HepG2 (cell line): ENCODE data around the gene PCBD2. TPM values are rescaled to one million over a fixed set of nuclear protein-coding genes. Genes with fewer than 3 reads are reported as not detected.

Experiments used
- KLF9 ChIP-seq: IDR thresholded peaks from 2 replicates; pipeline ENCODE4 v1.6.1; 2016; ENCODE audit warnings: low read depth
- NCOA2 ChIP-seq: sonication (generic); formaldehyde crosslinking; IDR thresholded peaks from 2 replicates; pipeline ENCODE4 v1.8.0; 2022; ENCODE audit warnings: inconsistent platforms
- PCBP2 ChIP-seq: fragments of 200-400 bp; formaldehyde crosslinking; optimal IDR thresholded peaks from 2 replicates; pipeline ENCODE3; 2018; ENCODE audit warnings: low read length, low read depth; ENCODE audit not compliant: poor library complexity, severe bottlenecking
- PHB2 ChIP-seq: fragments of 450-650 bp; IDR thresholded peaks from 2 replicates; pipeline ENCODE4 v1.6.1; 2018; ENCODE audit not compliant: partially characterized antibody
- RCOR2 ChIP-seq: IDR thresholded peaks from 2 replicates; pipeline ENCODE4 v1.6.1; 2016; ENCODE audit warnings: missing biosample characterization, missing genetic modification reagents
- SALL2 ChIP-seq: sonication (generic); formaldehyde crosslinking; IDR thresholded peaks from 2 replicates; pipeline ENCODE4 v1.8.1; 2023; ENCODE audit warnings: mild to moderate bottlenecking, missing genetic modification reagents, inconsistent platforms
- TBX2 ChIP-seq: sonication (generic); formaldehyde crosslinking; IDR thresholded peaks from 2 replicates; pipeline ENCODE4 v1.5.0; 2020; ENCODE audit warnings: missing genetic modification reagents, mild to moderate bottlenecking, borderline replicate concordance
- ZFX ChIP-seq: sonication (generic); formaldehyde crosslinking; IDR thresholded peaks from 2 replicates; pipeline ENCODE4 v1.4.0; 2020; ENCODE audit warnings: mild to moderate bottlenecking, low read depth, missing genetic modification reagents, moderate library complexity
- ZNF547 ChIP-seq: sonication (generic); formaldehyde crosslinking; IDR thresholded peaks from 2 replicates; pipeline ENCODE4 v1.5.1; 2020; ENCODE audit warnings: mild to moderate bottlenecking, missing genetic modification reagents
- polyA plus RNA-seq, 8 experiments: library from polyadenylated mRNA; depleted of rRNA in 3 of 8; stranded (reverse) in 7 of 8; unstranded in 1 of 8; fragments of >200 nt; fragmentation: Illumina TruSeq in 4 of 8; extraction: Trizol in 4 of 8; gene quantifications; 2 replicates each; pipeline versions ENCODE4 v1.2.1 to v1.2.3, GENCODE V29; 2011 to 2016; ENCODE audit warnings: low read depth in 4 of 8, missing spikeins in 1 of 8, mixed read lengths in 1 of 8; ENCODE audit not compliant: insufficient read depth in 1 of 8
- total RNA-seq, 5 experiments: library from RNA; depleted of rRNA; stranded (reverse); fragments of >200 nt; fragmentation: Illumina TruSeq; extraction: Trizol; gene quantifications; 2 replicates each; pipeline ENCODE4 v1.2.3, GENCODE V29; 2016; ENCODE audit warnings: low read depth in 1 of 5
- TF ChIP-seq, protein P1 (sequence below): sonication (generic); formaldehyde crosslinking; IDR thresholded peaks from 2 replicates; pipeline ENCODE4 v1.9.0; 2021; ENCODE audit warnings: missing genetic modification reagents, mild to moderate bottlenecking, borderline replicate concordance
- TF ChIP-seq, protein P2 (sequence below): sonication (generic); formaldehyde crosslinking; conservative IDR thresholded peaks from 2 replicates; pipeline ENCODE4 v1.4.0; 2020; ENCODE audit warnings: missing genetic modification reagents
- TF ChIP-seq, protein P3 (sequence below): sonication (generic); formaldehyde crosslinking; IDR thresholded peaks from 2 replicates; pipeline ENCODE4 v1.8.0; 2022; ENCODE audit warnings: mild to moderate bottlenecking, missing genetic modification reagents; ENCODE audit not compliant: insufficient replicate concordance
- TF ChIP-seq, protein P4 (sequence below): sonication (generic); formaldehyde crosslinking; IDR thresholded peaks from 2 replicates; pipeline ENCODE4 v1.4.0; 2020; ENCODE audit warnings: mild to moderate bottlenecking, missing genetic modification reagents
- TF ChIP-seq, protein P5 (sequence below): sonication (generic); formaldehyde crosslinking; IDR thresholded peaks from 2 replicates; pipeline ENCODE4 v1.4.0; 2020; ENCODE audit warnings: missing genetic modification reagents
- TF ChIP-seq, protein P6 (sequence below): sonication (generic); formaldehyde crosslinking; IDR thresholded peaks from 2 replicates; pipeline ENCODE4 v1.4.0; 2020; ENCODE audit warnings: missing genetic modification reagents

PCBD2 gene
- total and polyA plus RNA-seq, 2 of the 13 experiments (the other 11 are each of a cell fraction or from before 2014, with no cell fraction given), result 5.5 to 12.0 TPM

DNA sequence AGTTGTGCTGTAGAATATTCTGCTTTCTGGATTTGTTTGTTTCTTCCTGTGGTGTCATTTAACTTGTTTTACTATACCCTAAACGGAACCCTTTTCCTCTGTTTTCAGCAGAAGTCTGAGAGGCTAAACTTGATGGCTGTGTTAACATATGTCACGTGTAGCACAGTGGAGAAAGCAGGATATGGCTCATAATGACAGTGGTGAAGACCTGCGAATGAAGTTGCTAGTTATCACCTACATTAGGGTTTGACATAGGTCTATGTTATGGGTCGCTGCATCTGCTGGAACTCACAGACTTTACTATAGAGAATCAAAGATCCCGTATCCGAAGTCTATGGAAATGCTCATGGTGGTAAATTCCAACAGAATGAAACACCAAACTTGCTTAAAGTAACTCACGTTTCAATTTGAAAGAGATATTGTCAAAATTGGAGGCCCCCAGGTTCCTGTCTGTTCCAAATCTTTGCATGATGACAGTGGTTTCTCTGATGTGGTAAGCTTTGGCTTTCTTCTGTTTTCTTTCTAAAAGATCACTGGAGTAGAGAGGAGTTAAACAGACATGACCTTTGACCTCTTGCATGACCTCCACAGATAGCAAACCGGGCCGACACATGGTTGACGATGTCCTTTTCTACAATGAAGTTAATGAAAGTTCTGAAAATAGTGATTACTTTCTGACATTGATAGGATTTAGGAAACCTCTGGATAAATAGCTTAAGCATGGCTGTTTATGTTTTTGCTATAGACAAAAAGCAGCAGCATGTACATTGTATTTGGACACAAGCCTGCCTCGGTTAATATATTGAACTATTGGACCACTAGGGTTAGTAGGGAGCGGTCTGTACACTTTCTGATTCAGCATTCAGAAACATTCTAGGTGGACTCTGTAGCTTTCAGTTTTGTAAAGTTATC, 59.7 kb downstream of the PCBD2 start (continued):
- TF ChIP-seq, protein P1, sequence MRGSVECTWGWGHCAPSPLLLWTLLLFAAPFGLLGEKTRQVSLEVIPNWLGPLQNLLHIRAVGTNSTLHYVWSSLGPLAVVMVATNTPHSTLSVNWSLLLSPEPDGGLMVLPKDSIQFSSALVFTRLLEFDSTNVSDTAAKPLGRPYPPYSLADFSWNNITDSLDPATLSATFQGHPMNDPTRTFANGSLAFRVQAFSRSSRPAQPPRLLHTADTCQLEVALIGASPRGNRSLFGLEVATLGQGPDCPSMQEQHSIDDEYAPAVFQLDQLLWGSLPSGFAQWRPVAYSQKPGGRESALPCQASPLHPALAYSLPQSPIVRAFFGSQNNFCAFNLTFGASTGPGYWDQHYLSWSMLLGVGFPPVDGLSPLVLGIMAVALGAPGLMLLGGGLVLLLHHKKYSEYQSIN (CRISPR knock-in tag), result no peak
- TF ChIP-seq, protein P2, sequence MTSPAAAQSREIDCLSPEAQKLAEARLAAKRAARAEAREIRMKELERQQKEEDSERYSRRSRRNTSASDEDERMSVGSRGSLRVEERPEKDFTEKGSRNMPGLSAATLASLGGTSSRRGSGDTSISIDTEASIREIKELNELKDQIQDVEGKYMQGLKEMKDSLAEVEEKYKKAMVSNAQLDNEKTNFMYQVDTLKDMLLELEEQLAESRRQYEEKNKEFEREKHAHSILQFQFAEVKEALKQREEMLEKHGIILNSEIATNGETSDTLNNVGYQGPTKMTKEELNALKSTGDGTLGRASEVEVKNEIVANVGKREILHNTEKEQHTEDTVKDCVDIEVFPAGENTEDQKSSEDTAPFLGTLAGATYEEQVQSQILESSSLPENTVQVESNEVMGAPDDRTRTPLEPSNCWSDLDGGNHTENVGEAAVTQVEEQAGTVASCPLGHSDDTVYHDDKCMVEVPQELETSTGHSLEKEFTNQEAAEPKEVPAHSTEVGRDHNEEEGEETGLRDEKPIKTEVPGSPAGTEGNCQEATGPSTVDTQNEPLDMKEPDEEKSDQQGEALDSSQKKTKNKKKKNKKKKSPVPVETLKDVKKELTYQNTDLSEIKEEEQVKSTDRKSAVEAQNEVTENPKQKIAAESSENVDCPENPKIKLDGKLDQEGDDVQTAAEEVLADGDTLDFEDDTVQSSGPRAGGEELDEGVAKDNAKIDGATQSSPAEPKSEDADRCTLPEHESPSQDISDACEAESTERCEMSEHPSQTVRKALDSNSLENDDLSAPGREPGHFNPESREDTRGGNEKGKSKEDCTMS (CRISPR knock-in tag), result no peak
- no peak for TF ChIP-seq PHB2
- no peak for TF ChIP-seq PCBP2
- 0 out of 2 replicates have a peak, but pooled peaks have one; percentile 33 for TF ChIP-seq TBX2 (CRISPR knock-in tag)
- no peak for TF ChIP-seq KLF9 (CRISPR knock-in tag)
- TF ChIP-seq, protein P3, sequence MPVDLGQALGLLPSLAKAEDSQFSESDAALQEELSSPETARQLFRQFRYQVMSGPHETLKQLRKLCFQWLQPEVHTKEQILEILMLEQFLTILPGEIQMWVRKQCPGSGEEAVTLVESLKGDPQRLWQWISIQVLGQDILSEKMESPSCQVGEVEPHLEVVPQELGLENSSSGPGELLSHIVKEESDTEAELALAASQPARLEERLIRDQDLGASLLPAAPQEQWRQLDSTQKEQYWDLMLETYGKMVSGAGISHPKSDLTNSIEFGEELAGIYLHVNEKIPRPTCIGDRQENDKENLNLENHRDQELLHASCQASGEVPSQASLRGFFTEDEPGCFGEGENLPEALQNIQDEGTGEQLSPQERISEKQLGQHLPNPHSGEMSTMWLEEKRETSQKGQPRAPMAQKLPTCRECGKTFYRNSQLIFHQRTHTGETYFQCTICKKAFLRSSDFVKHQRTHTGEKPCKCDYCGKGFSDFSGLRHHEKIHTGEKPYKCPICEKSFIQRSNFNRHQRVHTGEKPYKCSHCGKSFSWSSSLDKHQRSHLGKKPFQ (CRISPR knock-in tag), result no peak
- no peak for TF ChIP-seq SALL2 (CRISPR knock-in tag)
- TF ChIP-seq, protein P4, sequence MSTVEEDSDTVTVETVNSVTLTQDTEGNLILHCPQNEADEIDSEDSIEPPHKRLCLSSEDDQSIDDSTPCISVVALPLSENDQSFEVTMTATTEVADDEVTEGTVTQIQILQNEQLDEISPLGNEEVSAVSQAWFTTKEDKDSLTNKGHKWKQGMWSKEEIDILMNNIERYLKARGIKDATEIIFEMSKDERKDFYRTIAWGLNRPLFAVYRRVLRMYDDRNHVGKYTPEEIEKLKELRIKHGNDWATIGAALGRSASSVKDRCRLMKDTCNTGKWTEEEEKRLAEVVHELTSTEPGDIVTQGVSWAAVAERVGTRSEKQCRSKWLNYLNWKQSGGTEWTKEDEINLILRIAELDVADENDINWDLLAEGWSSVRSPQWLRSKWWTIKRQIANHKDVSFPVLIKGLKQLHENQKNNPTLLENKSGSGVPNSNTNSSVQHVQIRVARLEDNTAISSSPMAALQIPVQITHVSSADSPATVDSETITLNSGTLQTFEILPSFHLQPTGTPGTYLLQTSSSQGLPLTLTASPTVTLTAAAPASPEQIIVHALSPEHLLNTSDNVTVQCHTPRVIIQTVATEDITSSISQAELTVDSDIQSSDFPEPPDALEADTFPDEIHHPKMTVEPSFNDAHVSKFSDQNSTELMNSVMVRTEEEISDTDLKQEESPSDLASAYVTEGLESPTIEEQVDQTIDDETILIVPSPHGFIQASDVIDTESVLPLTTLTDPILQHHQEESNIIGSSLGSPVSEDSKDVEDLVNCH (CRISPR knock-in tag), result no peak
- TF ChIP-seq, protein P5, sequence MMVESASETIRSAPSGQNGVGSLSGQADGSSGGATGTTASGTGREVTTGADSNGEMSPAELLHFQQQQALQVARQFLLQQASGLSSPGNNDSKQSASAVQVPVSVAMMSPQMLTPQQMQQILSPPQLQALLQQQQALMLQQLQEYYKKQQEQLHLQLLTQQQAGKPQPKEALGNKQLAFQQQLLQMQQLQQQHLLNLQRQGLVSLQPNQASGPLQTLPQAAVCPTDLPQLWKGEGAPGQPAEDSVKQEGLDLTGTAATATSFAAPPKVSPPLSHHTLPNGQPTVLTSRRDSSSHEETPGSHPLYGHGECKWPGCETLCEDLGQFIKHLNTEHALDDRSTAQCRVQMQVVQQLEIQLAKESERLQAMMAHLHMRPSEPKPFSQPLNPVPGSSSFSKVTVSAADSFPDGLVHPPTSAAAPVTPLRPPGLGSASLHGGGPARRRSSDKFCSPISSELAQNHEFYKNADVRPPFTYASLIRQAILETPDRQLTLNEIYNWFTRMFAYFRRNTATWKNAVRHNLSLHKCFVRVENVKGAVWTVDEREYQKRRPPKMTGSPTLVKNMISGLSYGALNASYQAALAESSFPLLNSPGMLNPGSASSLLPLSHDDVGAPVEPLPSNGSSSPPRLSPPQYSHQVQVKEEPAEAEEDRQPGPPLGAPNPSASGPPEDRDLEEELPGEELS (CRISPR knock-in tag), result peak; percentile 55; the same call in 1 of the 2 replicates
- peak; percentile 77 for TF ChIP-seq RCOR2 (CRISPR knock-in tag)
- TF ChIP-seq, protein P6, sequence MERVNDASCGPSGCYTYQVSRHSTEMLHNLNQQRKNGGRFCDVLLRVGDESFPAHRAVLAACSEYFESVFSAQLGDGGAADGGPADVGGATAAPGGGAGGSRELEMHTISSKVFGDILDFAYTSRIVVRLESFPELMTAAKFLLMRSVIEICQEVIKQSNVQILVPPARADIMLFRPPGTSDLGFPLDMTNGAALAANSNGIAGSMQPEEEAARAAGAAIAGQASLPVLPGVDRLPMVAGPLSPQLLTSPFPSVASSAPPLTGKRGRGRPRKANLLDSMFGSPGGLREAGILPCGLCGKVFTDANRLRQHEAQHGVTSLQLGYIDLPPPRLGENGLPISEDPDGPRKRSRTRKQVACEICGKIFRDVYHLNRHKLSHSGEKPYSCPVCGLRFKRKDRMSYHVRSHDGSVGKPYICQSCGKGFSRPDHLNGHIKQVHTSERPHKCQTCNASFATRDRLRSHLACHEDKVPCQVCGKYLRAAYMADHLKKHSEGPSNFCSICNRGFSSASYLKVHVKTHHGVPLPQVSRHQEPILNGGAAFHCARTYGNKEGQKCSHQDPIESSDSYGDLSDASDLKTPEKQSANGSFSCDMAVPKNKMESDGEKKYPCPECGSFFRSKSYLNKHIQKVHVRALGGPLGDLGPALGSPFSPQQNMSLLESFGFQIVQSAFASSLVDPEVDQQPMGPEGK, result peak; percentile 40
- 0 out of 2 replicates have a peak, but pooled peaks have one; percentile 18 for TF ChIP-seq ZFX (CRISPR knock-in tag)
- no peak for TF ChIP-seq ZNF547 (CRISPR knock-in tag)
- TF ChIP-seq NCOA2 (CRISPR knock-in tag), result peak; percentile 71
